Esophagus squamous epithelium (tissue), 5 donors: Measurements from ENCODE around the gene CCL15. TPM values are rescaled to one million over a fixed set of nuclear protein-coding genes. Genes with fewer than 3 reads are reported as not detected.

Experiments used
- DNase-seq: peaks from one replicate; lab custom pipeline; 2025; lab: John Stamatoyannopoulos, UW
- H3K27ac ChIP-seq, 4 donors: fragments of 200-600 bp; sonication (generic); one replicate each; pipeline ENCODE4 v1.5.1; 2016 to 2019; ENCODE audit warnings: mild to moderate bottlenecking in 1 of 4
- H3K27me3 ChIP-seq, 4 donors: fragments of 200-600 bp; sonication (generic); 1 replicate in 3 of 4; 2 replicates in 1 of 4; pipeline versions ENCODE4 v1.5.1 to v1.6.0; 2017 to 2021; ENCODE audit warnings: antibody characterized with exemption in 1 of 4
- H3K36me3 ChIP-seq, 3 donors: fragments of 200-600 bp; sonication (generic); one replicate each; pipeline ENCODE4 v1.5.1; 2016 to 2019
- H3K4me1 ChIP-seq, 3 donors: fragments of 200-600 bp; sonication (generic); one replicate each; pipeline ENCODE4 v1.5.1; 2017 to 2019
- H3K4me3 ChIP-seq, 4 donors: fragments of 200-600 bp; sonication (generic); 1 replicate in 3 of 4; 2 replicates in 1 of 4; pipeline ENCODE4 v1.5.1; 2016 to 2019; ENCODE audit warnings: mild to moderate bottlenecking in 2 of 4, moderate library complexity in 1 of 4
- H3K9me3 ChIP-seq, 3 donors: fragments of 200-600 bp; sonication (generic); one replicate each; pipeline ENCODE4 v1.5.1; 2016 to 2019
- CTCF ChIP-seq, 6 experiments: fragments of 450-650 bp in 4 of 6; fragments of 200-600 bp in 2 of 6; sonication (generic) in 2 of 6; IDR thresholded peaks; one replicate each; pipeline ENCODE4 v1.5.1; 2016 to 2019; ENCODE audit warnings: antibody characterized with exemption in 6 of 6, mild to moderate bottlenecking in 4 of 6, moderate library complexity in 4 of 6
- POLR2A ChIP-seq, 4 donors: fragments of 450-650 bp; IDR thresholded peaks; one replicate each; pipeline ENCODE4 v1.6.1; 2017; ENCODE audit warnings: antibody characterized with exemption in 4 of 4, mild to moderate bottlenecking in 4 of 4, moderate library complexity in 3 of 4
- WGBS, 2 donors: methylation state at CpG; one replicate each; pipeline ENCODE4 v1.1.5; 2018; 5-methylcytosine and 5-hydroxymethylcytosine counted together
- intact Hi-C: fragments of 100-400 bp; cut with DNase I; formaldehyde crosslinking; loops from one replicate; pipeline ENCODE4 v1.15.0; 2022
- total RNA-seq, 4 donors: library from RNA; depleted of rRNA; stranded (reverse); fragments of >200 nt; gene quantifications; one replicate each; pipeline ENCODE4 v1.1.0, GENCODE V29; 2016
- donor health status: DM: yes; HTN: yes; CAD: no.

The CCL15 gene
- total RNA-seq, 4 donors from 2014 or later, result not detected

- intact Hi-C loops, result no loop called here
- no peak for DNase-seq
- 40 to 67% methylated on average over 3 to 7 of the region's 7 CpGs for WGBS, 2 donors
These were observed 47.6 kb downstream of the CCL15 start for GRCh38 chr17:35953720-35954119.

GRCh38 chr17:35949401-35949800 is 52.0 kb downstream of the CCL15 start:
- Histone ChIP-seq H3K4me1 (peaks cover 0 to 5% (median 0%) of the 10 kb centered on the region in 3 donors), H3K27ac (no peak overlapping the region), H3K36me3 (no peaks in the 10 kb centered on the region), H3K4me3 (no peak overlapping the region), H3K27me3 (peaks cover 0 to 7% (median 0%) of the 10 kb centered on the region in 4 donors), H3K9me3 (no peaks in the 10 kb centered on the region)
- no peak for DNase-seq
- intact Hi-C loops, result no loop called here
- 64 to 76% methylated on average over 3 of the region's 3 CpGs for WGBS, 2 donors
- TF ChIP-seq POLR2A (IDR thresholded peaks at IDR 0.05) (no peak), CTCF (IDR thresholded peaks at IDR 0.05) (no peak)

More at GRCh38 chr17:35953720-35954119, 47.6 kb downstream of the CCL15 start:
- Histone ChIP-seq H3K27ac (no peak overlapping the region), H3K27me3 (peaks cover 0 to 24% (median 0%) of the 10 kb centered on the region in 4 donors), H3K9me3 (no peaks in the 10 kb centered on the region), H3K36me3 (no peaks in the 10 kb centered on the region), H3K4me3 (no peak overlapping the region), H3K4me1 (no peaks in the 10 kb centered on the region)
- TF ChIP-seq POLR2A (IDR thresholded peaks at IDR 0.05) (no peak), CTCF (IDR thresholded peaks at IDR 0.05) (no peak)

- WGBS, 2 donors, result 75 to 89% methylated on average over 7 of the region's 7 CpGs
- H3K4me1 ChIP-seq, result peaks cover 0 to 5% (median 0%) of the 10 kb centered on the region in 3 donors
- H3K36me3 ChIP-seq, result no peaks in the 10 kb centered on the region
- no peak overlapping the region for H3K27ac ChIP-seq
- H3K27me3 ChIP-seq, result no peaks in the 10 kb centered on the region
- intact Hi-C loops, result no loop called here
- no peak overlapping the region for H3K4me3 ChIP-seq
- TF ChIP-seq POLR2A (IDR thresholded peaks at IDR 0.05) (no peak), CTCF (IDR thresholded peaks at IDR 0.05) (no peak)
- no peak for DNase-seq
- no peaks in the 10 kb centered on the region for H3K9me3 ChIP-seq
These were observed 53.3 kb downstream of the CCL15 start for GRCh38 chr17:35948092-35948491.

Other genes starting within 250 kb of the CCL15 start
- not detected for gene GAS2L2, start 248.3 kb downstream of the CCL15 start, total RNA-seq
- gene C17orf50, start 240.7 kb downstream of the CCL15 start, total RNA-seq, result not detected
- 10 to 100 TPM; 29.1 to 61.0 (median 35.2) TPM for gene MMP28, start 205.9 kb downstream of the CCL15 start, total RNA-seq
- gene TAF15, start 192.1 kb downstream of the CCL15 start, total RNA-seq, result 100 to 1,000 TPM in 1 of 4 donors, 10 to 100 TPM in 3; 48.7 to 111 (median 66.7) TPM
- gene HEATR9, start 132.7 kb downstream of the CCL15 start, total RNA-seq, result under 1 TPM in 1 of 4 donors, not detected in 3; 0.15 TPM
- 10 to 100 TPM in 1 of 4 donors, 1 to 10 TPM in 3; 1.5 to 25.2 (median 2.8) TPM for gene CCL5, start 121.2 kb downstream of the CCL15 start, total RNA-seq
- 1 to 10 TPM in 1 of 4 donors, under 1 TPM in 3; 0.38 to 4.0 (median 0.45) TPM for gene RDM1, start 70.8 kb downstream of the CCL15 start, total RNA-seq
- not detected for gene LYZL6, start 57.8 kb downstream of the CCL15 start, total RNA-seq
- gene CCL16, start 20.1 kb downstream of the CCL15 start, total RNA-seq, result under 1 TPM in 1 of 4 donors, not detected in 3; 0.95 TPM
- gene CCL14, start 14.8 kb downstream of the CCL15 start, total RNA-seq, result 10 to 100 TPM in 1 of 4 donors, 1 to 10 TPM in 3; 2.7 to 25.0 (median 5.6) TPM
- gene CCL23, start 16.4 kb upstream of the CCL15 start, total RNA-seq, result 10 to 100 TPM in 1 of 4 donors, 1 to 10 TPM in 3; 2.0 to 13.4 (median 3.4) TPM
- 1 to 10 TPM in 1 of 4 donors, under 1 TPM in 2, not detected in 1; 0.76 to 2.8 (median 0.92) TPM for gene CCL18, start 62.7 kb upstream of the CCL15 start, total RNA-seq
- gene CCL3, start 88.6 kb upstream of the CCL15 start, total RNA-seq, result under 1 TPM in 1 of 4 donors, not detected in 3; 0.68 TPM
- 1 to 10 TPM in 3 of 4 donors, under 1 TPM in 1; 0.56 to 3.2 (median 2.6) TPM for gene CCL4, start 102.3 kb upstream of the CCL15 start, total RNA-seq
- 10 to 100 TPM in 1 of 4 donors, 1 to 10 TPM in 2, not detected in 1; 2.9 to 11.7 (median 9.4) TPM for gene TBC1D3B, start 175.1 kb upstream of the CCL15 start, total RNA-seq
- 1 to 10 TPM in 1 of 4 donors, not detected in 3; 3.5 TPM for gene CCL3L1, start 195.2 kb upstream of the CCL15 start, total RNA-seq
- gene CCL4L2, start 209.5 kb upstream of the CCL15 start, total RNA-seq, result 1 to 10 TPM in 1 of 4 donors, under 1 TPM in 2, not detected in 1; 0.35 to 1.6 (median 0.76) TPM